Measurements from ENCODE around the gene LUC7L.

Gene LUC7L

GRCh38 chr16:152141-153128 lies 76.8 kb downstream of the LUC7L start, which contains the start of gene HBZ:
Gene HBZ, plus strand, starts transcription at chr16:152644. Its CDS starts 266 bp downstream, at chr16:152910.
- DNase-seq (ENCODE audit: low read depth) = no peak
- H3K4me3 ChIP-seq (ENCODE audit: low read depth, low read length) = no peak within 1 kb of the TSS
- no peak for TF ChIP-seq CTCF (IDR thresholded peaks at IDR 0.05; ENCODE audit: low read depth, low read length, missing control alignments)

- TF ChIP-seq CTCF (IDR thresholded peaks at IDR 0.05; ENCODE audit: low read depth, low read length, missing control alignments) = no peak
These were observed 80.1 kb downstream of the LUC7L start for GRCh38 chr16:149024-149660.

GRCh38 chr16:146646-147045 lies 82.6 kb downstream of the LUC7L start:
- no peak overlapping the region for H3K4me3 ChIP-seq (ENCODE audit: low read depth, low read length)
- no peak for TF ChIP-seq CTCF (IDR thresholded peaks at IDR 0.05; ENCODE audit: low read depth, low read length, missing control alignments)
- no peak for DNase-seq (ENCODE audit: low read depth)

More at GRCh38 chr16:149024-149660, 80.1 kb downstream of the LUC7L start:
- no peak for DNase-seq (ENCODE audit: low read depth)
- no peak overlapping the region for H3K4me3 ChIP-seq (ENCODE audit: low read depth, low read length)

GRCh38 chr16:144797-145252 lies 84.4 kb downstream of the LUC7L start:
- no peak overlapping the region for H3K4me3 ChIP-seq (ENCODE audit: low read depth, low read length)
- no peak for TF ChIP-seq CTCF (IDR thresholded peaks at IDR 0.05; ENCODE audit: low read depth, low read length, missing control alignments)
- no peak for DNase-seq (ENCODE audit: low read depth)

GRCh38 chr16:143456-143855 lies 85.8 kb downstream of the LUC7L start:
- H3K4me3 ChIP-seq (ENCODE audit: low read depth, low read length) = no peak overlapping the region
- TF ChIP-seq CTCF (IDR thresholded peaks at IDR 0.05; ENCODE audit: low read depth, low read length, missing control alignments) = no peak
- no peak for DNase-seq (ENCODE audit: low read depth)

GRCh38 chr16:143047-143446 lies 86.2 kb downstream of the LUC7L start:
- no peak for DNase-seq (ENCODE audit: low read depth)
- TF ChIP-seq CTCF (IDR thresholded peaks at IDR 0.05; ENCODE audit: low read depth, low read length, missing control alignments) = no peak
- no peak overlapping the region for H3K4me3 ChIP-seq (ENCODE audit: low read depth, low read length)
